NCI-H460 (cell line): ENCODE measurements around the gene SERBP1. TPM values are rescaled to one million over a fixed set of nuclear protein-coding genes. Genes with fewer than 3 reads are reported as not detected.
"Not testable (repeated sequence)": the region's sequence is repeated elsewhere in the genome, so short reads cannot be mapped to it uniquely, and the experiment has no call there.

Experiments
- DNase-seq: peaks from one replicate; pipeline ENCODE4 v3.0.0-alpha.2; 2016; ENCODE audit warnings: low read depth; ENCODE audit errors: extremely low read depth
- total RNA-seq: library from RNA; depleted of rRNA; stranded (reverse); fragments of >200 nt; shearing (Covaris generic); gene quantifications from 2 replicates; pipeline ENCODE4 v1.2.3, GENCODE V29; 2014

The SERBP1 gene
- total RNA-seq, 1 experiment from 2014 or later = 365 TPM

- no peak for DNase-seq
Measured at GRCh38 chr1:67441183-67441582, 11.0 kb upstream of the SERBP1 start.

GRCh38 chr1:67440339-67440738 is 10.1 kb upstream of the SERBP1 start:
- no peak for DNase-seq

GRCh38 chr1:67439277-67440029 is 9.3 kb upstream of the SERBP1 start:
- DNase-seq = no peak

GRCh38 chr1:67437961-67438360 is 7.8 kb upstream of the SERBP1 start:
- no peak for DNase-seq

- no peak for DNase-seq
Measured at GRCh38 chr1:67436511-67437055, 6.4 kb upstream of the SERBP1 start.

GRCh38 chr1:67434491-67434890 is 4.3 kb upstream of the SERBP1 start:
- no peak for DNase-seq

- no peak for DNase-seq
Measured at GRCh38 chr1:67433837-67434236, 3.6 kb upstream of the SERBP1 start.

GRCh38 chr1:67432745-67433144 is 2.5 kb upstream of the SERBP1 start:
- DNase-seq = no peak

- no peak for DNase-seq
Measured at GRCh38 chr1:67431869-67432578, 1.8 kb upstream of the SERBP1 start.

GRCh38 chr1:67431156-67431765 is 1.1 kb upstream of the SERBP1 start:
- DNase-seq = no peak

GRCh38 chr1:67429528-67430357 is 459 bp downstream of the SERBP1 start:
- no peak for DNase-seq

GRCh38 chr1:67429011-67429527 is 1.1 kb downstream of the SERBP1 start:
- DNase-seq = no peak

- no peak for DNase-seq
Measured at GRCh38 chr1:67427947-67428346, 2.3 kb downstream of the SERBP1 start.

- no peak for DNase-seq
Measured at GRCh38 chr1:67427465-67427864, 2.7 kb downstream of the SERBP1 start.

GRCh38 chr1:67420835-67421492 is 9.2 kb downstream of the SERBP1 start:
- DNase-seq = no peak

- no peak for DNase-seq
Measured at GRCh38 chr1:67418839-67419586, 11.2 kb downstream of the SERBP1 start.

GRCh38 chr1:67417733-67418132 is 12.5 kb downstream of the SERBP1 start:
- not testable (repeated sequence) for DNase-seq

GRCh38 chr1:67415041-67415440 is 15.2 kb downstream of the SERBP1 start:
- no peak for DNase-seq

GRCh38 chr1:67414574-67414973 is 15.6 kb downstream of the SERBP1 start:
- DNase-seq = no peak
